ENCODE measurements around the gene SLC1A4. TPM values are rescaled to one million over a fixed set of nuclear protein-coding genes. Genes with fewer than 3 reads are reported as not detected.

Gene SLC1A4
- total RNA-seq, 1 donor from 2014 or later: 35.4 TPM

- CTCF ChIA-PET: interaction anchor here (1.1 to 3.8 kb wide), 3 partner anchors 9 to 109 kb away, joined by 3 to 23 read pairs (median 13); no protein-coding TSS in a partner anchor
- Mint-ChIP-seq H3K27ac (peak overlapping the region; percentile 96), H3K36me3 (ENCODE audit: low read depth) (peaks cover 24% of the 10 kb centered on the region), H3K27me3 (no peaks in the 10 kb centered on the region), H3K4me3 (peak overlapping the region; percentile 57), H3K9me3 (no peaks in the 10 kb centered on the region), H3K4me1 (peaks cover 82% of the 10 kb centered on the region)
- DNase-seq (peak; percentile 45), ATAC-seq (ENCODE audit: low read depth) (peak; percentile 70)
- TF ChIP-seq CTCF (IDR thresholded peaks at IDR 0.05): no peak
- POLR2A ChIA-PET: interaction anchor here (0.5 to 5.3 kb wide), 9 partner anchors 9 to 277 kb away, joined by 3 to 76 read pairs (median 9); partner anchors contain the start of genes ACTR2, CEP68 and SLC1A4
- intact Hi-C loops (cut with micrococcal nuclease): loop anchor here (1.0 to 5.0 kb wide), 9 partner anchors 10 to 503 kb away; partner anchors contain the start of genes AFTPH and SLC1A4
These were observed 37.7 kb downstream of the SLC1A4 start for GRCh38 chr2:65026704-65027464.

- CTCF ChIA-PET: interaction anchor here (2.4 to 3.8 kb wide), 2 partner anchors 10 to 110 kb away, joined by 13 to 23 read pairs; no protein-coding TSS in a partner anchor
- H3K27me3 Mint-ChIP-seq: no peaks in the 10 kb centered on the region
- no peaks in the 10 kb centered on the region for H3K9me3 Mint-ChIP-seq
- H3K4me1 Mint-ChIP-seq: peaks cover 91% of the 10 kb centered on the region
- POLR2A ChIA-PET: interaction anchor here (1.1 to 5.3 kb wide), 5 partner anchors 10 to 104 kb away, joined by 3 to 76 read pairs (median 11); partner anchors contain the start of genes CEP68 and SLC1A4
- peak overlapping the region; percentile 96 for H3K27ac Mint-ChIP-seq
- H3K36me3 Mint-ChIP-seq (ENCODE audit: low read depth): peaks cover 16% of the 10 kb centered on the region
- DNase-seq (no peak), ATAC-seq (ENCODE audit: low read depth) (peak; percentile 9)
- TF ChIP-seq CTCF (IDR thresholded peaks at IDR 0.05): no peak
- intact Hi-C loops (cut with micrococcal nuclease): loop anchor here (1.0 to 5.0 kb wide), 9 partner anchors 10 to 503 kb away; partner anchors contain the start of genes AFTPH and SLC1A4
- peak overlapping the region; percentile 57 for H3K4me3 Mint-ChIP-seq
These were observed 38.5 kb downstream of the SLC1A4 start for GRCh38 chr2:65027616-65028244.

- H3K27me3 Mint-ChIP-seq: no peaks in the 10 kb centered on the region
- intact Hi-C loops (cut with micrococcal nuclease): loop anchor here (1.0 to 5.0 kb wide), 2 partner anchors 10 to 443 kb away; no protein-coding TSS in a partner anchor
These were observed 41.5 kb downstream of the SLC1A4 start for GRCh38 chr2:65030476-65031332.

More at GRCh38 chr2:65030476-65031332, 41.5 kb downstream of the SLC1A4 start:
- ChIA-PET POLR2A (interaction anchor here (0.6 to 4.0 kb wide), 24 partner anchors 9 to 507 kb away, joined by 3 to 80 read pairs (median 4); partner anchors contain the start of genes ACTR2, AFTPH, CEP68 and RAB1A), CTCF (interaction anchor here (0.9 to 14.3 kb wide), 11 partner anchors 9 to 507 kb away, joined by 3 to 186 read pairs (median 4); partner anchors contain the start of genes AFTPH and SLC1A4)
- DNase-seq: no peak
- TF ChIP-seq CTCF (IDR thresholded peaks at IDR 0.05): no peak
- Mint-ChIP-seq H3K4me3 (peak overlapping the region; percentile 80), H3K4me1 (peaks cover 73% of the 10 kb centered on the region), H3K36me3 (ENCODE audit: low read depth) (peaks cover 14% of the 10 kb centered on the region), H3K27ac (peak overlapping the region; percentile 86), H3K9me3 (no peaks in the 10 kb centered on the region)
- peak; percentile 19 for ATAC-seq (ENCODE audit: low read depth)
